Prostate gland (tissue), 2 donors: Measurements from ENCODE around the gene MTHFD2L. TPM values are rescaled to one million over a fixed set of nuclear protein-coding genes. Genes with fewer than 3 reads are reported as not detected.

Experiments
- DNase-seq: peaks from one replicate; pipeline ENCODE4 v3.0.0-alpha.2; 2019; ENCODE audit warnings: low spot score
- H3K27ac ChIP-seq, 2 donors: fragments of 200-600 bp; sonication (generic); 2 replicates each; pipeline ENCODE4 v1.5.1; 2017 to 2019
- H3K27me3 ChIP-seq: fragments of 200-600 bp; sonication (generic); replicated peaks from 2 replicates; pipeline ENCODE4 v1.5.1; 2019; ENCODE audit not compliant: insufficient read depth
- H3K36me3 ChIP-seq, 2 donors: fragments of 200-600 bp; sonication (generic); 1 replicate in 1 of 2; 2 replicates in 1 of 2; pipeline versions ENCODE4 v1.5.1 to v1.8.1; 2017 to 2019
- H3K4me1 ChIP-seq: fragments of 200-600 bp; sonication (generic); replicated peaks from 2 replicates; pipeline ENCODE4 v1.5.1; 2019
- H3K4me3 ChIP-seq, 2 donors: fragments of 200-600 bp; sonication (generic); 2 replicates each; pipeline ENCODE4 v1.5.1; 2017 to 2019
- H3K9me3 ChIP-seq: fragments of 200-600 bp; sonication (generic); 2 replicates; pipeline ENCODE4 v1.5.1; 2017
- POLR2A ChIP-seq: fragments of 450-650 bp; IDR thresholded peaks from one replicate; pipeline ENCODE4 v1.6.1; 2016; ENCODE audit warnings: antibody characterized with exemption, mild to moderate bottlenecking
- POLR2AphosphoS5 ChIP-seq: sonication (generic); formaldehyde crosslinking; IDR thresholded peaks from one replicate; pipeline ENCODE4 v1.6.1; 2017; ENCODE audit warnings: antibody characterized with exemption
- WGBS: methylation state at CpG from one replicate; pipeline ENCODE4 v1.1.5; 2018; 5-methylcytosine and 5-hydroxymethylcytosine counted together
- intact Hi-C: fragments of 100-400 bp; cut with DNase I; formaldehyde crosslinking; loops from one replicate; pipeline ENCODE4 v1.14.2; 2022
- total RNA-seq, 2 donors: library from RNA; depleted of rRNA; stranded (reverse); fragments of >200 nt; gene quantifications; one replicate each; pipeline ENCODE4 v1.1.0, GENCODE V29; 2016
- TF ChIP-seq, protein P1 (sequence below), 4 experiments: fragments of 200-600 bp in 2 of 4; fragments of 450-650 bp in 2 of 4; sonication (generic) in 2 of 4; IDR thresholded peaks; 1 replicate in 3 of 4; 2 replicates in 1 of 4; pipeline ENCODE4 v1.5.1; 2016 to 2019; ENCODE audit warnings: antibody characterized with exemption in 4 of 4, mild to moderate bottlenecking in 2 of 4, moderate library complexity in 2 of 4

The MTHFD2L gene
- total RNA-seq, 2 donors from 2014 or later, result 15.8 to 19.9 TPM

DNA sequence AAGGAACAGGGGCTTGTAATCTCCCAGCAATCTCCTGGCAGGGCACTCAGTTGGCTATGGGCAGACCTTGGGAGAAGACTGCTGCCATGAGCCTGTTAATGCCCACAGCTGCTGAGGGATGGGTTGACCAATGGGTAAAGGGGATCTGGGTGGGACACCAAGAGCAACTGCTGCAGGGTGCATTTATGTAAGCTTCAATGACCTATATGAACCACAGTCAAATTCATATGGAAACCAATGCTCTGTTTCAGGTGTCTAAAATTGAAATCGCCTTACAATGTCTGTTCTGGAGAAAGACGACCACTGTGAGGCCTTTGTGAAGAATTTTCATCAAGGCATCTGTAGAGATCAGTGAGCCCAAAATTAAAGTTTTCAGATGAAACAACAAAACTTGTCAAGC, 156.4 kb downstream of the MTHFD2L start:
- TF ChIP-seq POLR2A, result no peak
- TF ChIP-seq, protein P1, sequence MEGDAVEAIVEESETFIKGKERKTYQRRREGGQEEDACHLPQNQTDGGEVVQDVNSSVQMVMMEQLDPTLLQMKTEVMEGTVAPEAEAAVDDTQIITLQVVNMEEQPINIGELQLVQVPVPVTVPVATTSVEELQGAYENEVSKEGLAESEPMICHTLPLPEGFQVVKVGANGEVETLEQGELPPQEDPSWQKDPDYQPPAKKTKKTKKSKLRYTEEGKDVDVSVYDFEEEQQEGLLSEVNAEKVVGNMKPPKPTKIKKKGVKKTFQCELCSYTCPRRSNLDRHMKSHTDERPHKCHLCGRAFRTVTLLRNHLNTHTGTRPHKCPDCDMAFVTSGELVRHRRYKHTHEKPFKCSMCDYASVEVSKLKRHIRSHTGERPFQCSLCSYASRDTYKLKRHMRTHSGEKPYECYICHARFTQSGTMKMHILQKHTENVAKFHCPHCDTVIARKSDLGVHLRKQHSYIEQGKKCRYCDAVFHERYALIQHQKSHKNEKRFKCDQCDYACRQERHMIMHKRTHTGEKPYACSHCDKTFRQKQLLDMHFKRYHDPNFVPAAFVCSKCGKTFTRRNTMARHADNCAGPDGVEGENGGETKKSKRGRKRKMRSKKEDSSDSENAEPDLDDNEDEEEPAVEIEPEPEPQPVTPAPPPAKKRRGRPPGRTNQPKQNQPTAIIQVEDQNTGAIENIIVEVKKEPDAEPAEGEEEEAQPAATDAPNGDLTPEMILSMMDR (IDR thresholded peaks at IDR 0.05), result no peak
- TF ChIP-seq POLR2AphosphoS5, result no peak
- no peaks in the 10 kb centered on the region for H3K36me3 ChIP-seq
- no peaks in the 10 kb centered on the region for H3K9me3 ChIP-seq
- DNase-seq, result no peak
- intact Hi-C loops, result loop anchor here (10.0 kb wide), 1 partner anchor 90 kb away; no protein-coding TSS in a partner anchor
- WGBS, result 98% methylated on average over 2 of the region's 2 CpGs
- no peak overlapping the region for H3K27ac ChIP-seq
- no peaks in the 10 kb centered on the region for H3K27me3 ChIP-seq
- H3K4me1 ChIP-seq, result no peaks in the 10 kb centered on the region
- no peak overlapping the region for H3K4me3 ChIP-seq

DNA sequence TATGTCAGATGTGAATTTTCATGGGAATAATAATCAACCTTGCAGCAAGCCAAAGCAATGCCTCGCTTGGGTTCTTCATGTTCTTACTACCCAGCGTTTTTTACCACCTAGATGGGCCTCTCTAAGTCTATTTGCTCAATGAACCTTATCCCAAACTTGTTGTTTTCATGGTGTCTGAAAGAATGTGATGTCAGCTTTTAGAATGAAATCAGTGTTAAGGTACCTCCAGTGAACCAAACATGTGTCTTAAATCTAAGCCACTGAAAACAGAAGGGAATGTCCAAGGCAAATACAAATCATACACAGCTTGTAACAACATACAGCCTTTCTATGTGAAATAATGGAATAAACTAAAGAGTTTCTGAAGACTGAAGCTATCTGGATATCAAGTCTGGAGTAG, 157.0 kb downstream of the MTHFD2L start:
- no peaks in the 10 kb centered on the region for H3K27me3 ChIP-seq
- no peak overlapping the region for H3K4me3 ChIP-seq
- no peaks in the 10 kb centered on the region for H3K9me3 ChIP-seq
- H3K36me3 ChIP-seq, result no peaks in the 10 kb centered on the region
- intact Hi-C loops, result loop anchor here (10.0 kb wide), 1 partner anchor 90 kb away; no protein-coding TSS in a partner anchor
- H3K27ac ChIP-seq, result no peak overlapping the region
- no peak for DNase-seq
- no peak for TF ChIP-seq POLR2AphosphoS5
- no peak for TF ChIP-seq POLR2A
- TF ChIP-seq, protein P1 (IDR thresholded peaks at IDR 0.05), result no peak
- no peaks in the 10 kb centered on the region for H3K4me1 ChIP-seq
- 72% methylated on average over 2 of the region's 2 CpGs for WGBS

DNA sequence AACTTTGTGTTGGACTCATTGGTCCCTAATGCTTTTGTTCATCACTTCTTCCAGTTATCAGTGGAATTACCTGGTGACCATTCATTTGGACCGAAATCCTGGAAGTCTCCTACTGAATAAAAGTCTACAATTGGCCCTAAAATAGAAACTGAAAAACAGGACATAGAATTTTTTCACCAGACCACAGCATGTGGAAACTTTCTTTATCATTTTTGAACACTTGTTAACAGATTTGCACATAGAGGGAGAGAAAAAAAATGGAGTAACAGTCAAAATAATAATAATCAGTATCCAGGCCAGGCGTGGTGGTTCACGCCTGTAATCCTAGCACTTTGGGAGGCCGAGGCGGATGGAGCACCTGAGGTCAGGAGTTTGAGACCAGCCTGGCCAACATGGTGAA, 157.5 kb downstream of the MTHFD2L start:
- intact Hi-C loops, result loop anchor here (10.0 kb wide), 1 partner anchor 91 kb away; no protein-coding TSS in a partner anchor

DNA sequence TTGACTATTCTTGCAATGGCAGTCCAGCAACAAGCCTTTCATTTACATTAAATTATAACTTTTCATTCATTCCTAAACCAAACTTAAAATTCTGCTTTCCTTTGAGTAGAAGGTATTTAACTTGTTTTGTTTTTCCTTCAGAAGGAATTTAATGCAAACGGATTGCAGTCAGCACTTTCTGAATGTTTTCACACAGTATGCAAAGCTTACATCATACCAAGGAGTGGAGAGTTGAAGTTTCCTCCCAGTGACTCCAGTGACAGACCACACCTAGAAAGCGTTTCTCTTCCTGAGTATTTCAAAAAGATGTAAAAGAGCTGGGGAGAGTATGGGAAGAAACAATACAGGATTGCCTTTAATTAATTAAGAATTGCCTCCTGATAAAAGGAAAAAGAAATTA, 158.5 kb downstream of the MTHFD2L start:
- Histone ChIP-seq H3K27me3 (no peaks in the 10 kb centered on the region), H3K27ac (no peak overlapping the region), H3K4me3 (no peak overlapping the region), H3K9me3 (no peaks in the 10 kb centered on the region), H3K4me1 (no peaks in the 10 kb centered on the region), H3K36me3 (no peaks in the 10 kb centered on the region)
- TF ChIP-seq, protein P1 (IDR thresholded peaks at IDR 0.05), result no peak
- TF ChIP-seq POLR2A, result no peak
- no peak for TF ChIP-seq POLR2AphosphoS5
- intact Hi-C loops, result loop anchor here (10.0 kb wide), 1 partner anchor 92 kb away; no protein-coding TSS in a partner anchor
- WGBS, result 65% methylated on average over 2 of the region's 2 CpGs
- no peak for DNase-seq

More for the DNA sequence above, 157.5 kb downstream of the MTHFD2L start:
- no peak for TF ChIP-seq POLR2AphosphoS5
- TF ChIP-seq, protein P1 (IDR thresholded peaks at IDR 0.05), result no peak
- Histone ChIP-seq H3K9me3 (no peaks in the 10 kb centered on the region), H3K27me3 (no peaks in the 10 kb centered on the region), H3K27ac (no peak overlapping the region), H3K4me1 (no peaks in the 10 kb centered on the region), H3K36me3 (no peaks in the 10 kb centered on the region), H3K4me3 (no peak overlapping the region)
- DNase-seq, result no peak
- WGBS, result 91% methylated on average over 5 of the region's 5 CpGs

DNA sequence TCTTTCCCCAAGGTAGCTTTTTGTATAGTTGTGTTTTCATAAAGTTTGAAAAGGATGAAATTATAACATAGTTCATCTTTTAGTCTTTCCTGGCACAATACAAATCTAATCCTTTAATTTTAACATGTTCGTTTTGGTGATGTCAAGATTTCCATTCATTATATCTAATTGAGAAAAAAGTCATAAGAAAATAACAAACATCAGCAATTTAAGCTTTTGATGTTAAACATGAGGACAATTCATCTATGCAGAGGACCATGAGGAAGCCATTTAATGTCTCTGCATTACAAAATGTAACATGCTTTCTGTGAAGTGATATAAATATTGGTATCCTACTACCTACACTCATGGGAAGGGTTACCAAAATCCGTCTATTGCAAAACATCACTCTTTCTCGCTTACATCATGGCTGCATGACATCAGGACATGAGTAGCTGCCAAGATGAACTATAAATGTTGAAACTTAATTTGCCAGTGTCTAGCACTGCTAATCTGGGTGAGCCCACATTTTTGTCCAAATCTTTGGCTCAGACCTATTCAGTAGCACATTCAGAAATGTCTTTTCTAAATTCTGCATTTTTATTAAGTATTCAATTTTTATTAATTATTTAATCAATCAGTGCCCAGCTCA, 159.8 kb downstream of the MTHFD2L start:
- Histone ChIP-seq H3K4me1 (no peaks in the 10 kb centered on the region), H3K27me3 (no peaks in the 10 kb centered on the region), H3K4me3 (no peak overlapping the region), H3K9me3 (no peaks in the 10 kb centered on the region), H3K27ac (no peak overlapping the region), H3K36me3 (no peaks in the 10 kb centered on the region)
- intact Hi-C loops, result loop anchor here (10.0 kb wide), 1 partner anchor 93 kb away; no protein-coding TSS in a partner anchor
- no peak for TF ChIP-seq POLR2A
- no peak for TF ChIP-seq POLR2AphosphoS5
- TF ChIP-seq, protein P1 (IDR thresholded peaks at IDR 0.05), result no peak
- WGBS, result 59% methylated on average over 3 of the region's 3 CpGs
- DNase-seq, result no peak
